Spinal cord (tissue), 10 donors: Measurements from ENCODE around the gene EPB41L2. TPM values are rescaled to one million over a fixed set of nuclear protein-coding genes. Genes with fewer than 3 reads are reported as not detected.

Experiments
- DNase-seq, 6 donors: peaks; one replicate each; pipeline versions ENCODE4 v3.0.0 to v3.0.0-alpha.2; 2013 to 2015; ENCODE audit warnings: low spot score in 6 of 6, low read depth in 4 of 6
- H3K27ac ChIP-seq: one replicate; pipeline ENCODE4 v1.5.1; 2013; ENCODE audit warnings: low read depth, low read length, control low read depth
- H3K27me3 ChIP-seq: one replicate; pipeline ENCODE4 v1.6.1; 2013; ENCODE audit warnings: low read length; ENCODE audit not compliant: control insufficient read depth, insufficient read depth
- H3K36me3 ChIP-seq: one replicate; pipeline ENCODE4 v1.6.1; 2013; ENCODE audit warnings: low read length; ENCODE audit not compliant: control insufficient read depth, insufficient read depth
- H3K4me1 ChIP-seq: one replicate; pipeline ENCODE4 v1.6.1; 2013; ENCODE audit warnings: low read length; ENCODE audit not compliant: control insufficient read depth, insufficient read depth
- H3K4me3 ChIP-seq: one replicate; pipeline ENCODE4 v1.5.1; 2013; ENCODE audit warnings: low read depth, low read length, control low read depth
- H3K9me3 ChIP-seq: one replicate; pipeline ENCODE4 v1.6.1; 2013; ENCODE audit warnings: low read length; ENCODE audit not compliant: control insufficient read depth, insufficient read depth
- WGBS: methylation state at CpG from one replicate; pipeline ENCODE4 v1.1.5; 2013; ENCODE audit warnings: missing lambda C conversion rate; ENCODE audit not compliant: insufficient coverage; 5-methylcytosine and 5-hydroxymethylcytosine counted together
- polyA plus RNA-seq, 2 donors: library from polyadenylated mRNA; unstranded; fragments of 120-200 nt; gene quantifications; one replicate each; pipeline ENCODE4 v1.2.1, GENCODE V29; 2013; ENCODE audit not compliant: insufficient read length in 2 of 2
- total RNA-seq, 2 donors: library from RNA; depleted of rRNA in 1 of 2; stranded (reverse); fragments of 120-200 nt in 1 of 2; fragments of >200 nt in 1 of 2; gene quantifications; one replicate each; pipeline versions ENCODE4 v1.2.3 to v1.2.4, GENCODE V29; 2013 to 2014
- donor health status: healthy.

EPB41L2 gene
- total and polyA plus RNA-seq, 4 donors: 122 to 311 (median 267) TPM

- 100% methylated on average over 1 of the region's 3 CpGs for WGBS
- no peak for DNase-seq
- no peak overlapping the region for H3K4me3 ChIP-seq
- H3K27me3 ChIP-seq: no peaks in the 10 kb centered on the region
- H3K27ac ChIP-seq: no peak overlapping the region
- peaks cover 3% of the 10 kb centered on the region for H3K36me3 ChIP-seq
- no peaks in the 10 kb centered on the region for H3K9me3 ChIP-seq
- no peaks in the 10 kb centered on the region for H3K4me1 ChIP-seq
These were observed 162.1 kb downstream of the EPB41L2 start for GRCh38 chr6:130900913-130901312.

GRCh38 chr6:130896249-130896648, 166.8 kb downstream of the EPB41L2 start:
- Histone ChIP-seq H3K9me3 (no peaks in the 10 kb centered on the region), H3K27ac (no peak overlapping the region), H3K27me3 (no peaks in the 10 kb centered on the region), H3K4me1 (no peaks in the 10 kb centered on the region), H3K4me3 (no peak overlapping the region), H3K36me3 (peaks cover 7% of the 10 kb centered on the region)
- 60% methylated on average over 3 of the region's 5 CpGs for WGBS
- peak in 1 of 6 donors; percentile 13 for DNase-seq

GRCh38 chr6:130895516-130895915, 167.5 kb downstream of the EPB41L2 start:
- no peaks in the 10 kb centered on the region for H3K9me3 ChIP-seq
- peaks cover 4% of the 10 kb centered on the region for H3K36me3 ChIP-seq
- DNase-seq: no peak
- no CpG with 5 or more reads among the region's 2 CpGs for WGBS
- no peaks in the 10 kb centered on the region for H3K27me3 ChIP-seq
- H3K4me1 ChIP-seq: no peaks in the 10 kb centered on the region
- H3K4me3 ChIP-seq: no peak overlapping the region
- H3K27ac ChIP-seq: no peak overlapping the region

GRCh38 chr6:130893766-130894165, 169.3 kb downstream of the EPB41L2 start:
- peaks cover 4% of the 10 kb centered on the region for H3K36me3 ChIP-seq
- no peak overlapping the region for H3K4me3 ChIP-seq
- 91% methylated on average over 2 of the region's 2 CpGs for WGBS
- no peaks in the 10 kb centered on the region for H3K4me1 ChIP-seq
- H3K9me3 ChIP-seq: no peaks in the 10 kb centered on the region
- no peak overlapping the region for H3K27ac ChIP-seq
- DNase-seq: no peak
- no peaks in the 10 kb centered on the region for H3K27me3 ChIP-seq

GRCh38 chr6:130893277-130893676, 169.8 kb downstream of the EPB41L2 start:
- 100% methylated on average over 1 of the region's 2 CpGs for WGBS
- Histone ChIP-seq H3K27ac (no peak overlapping the region), H3K9me3 (no peaks in the 10 kb centered on the region), H3K4me3 (no peak overlapping the region), H3K27me3 (no peaks in the 10 kb centered on the region), H3K4me1 (no peaks in the 10 kb centered on the region), H3K36me3 (peaks cover 4% of the 10 kb centered on the region)
- no peak for DNase-seq

- DNase-seq: no peak
- WGBS: no CpG with 5 or more reads among the region's 2 CpGs
- H3K27ac ChIP-seq: no peak overlapping the region
- H3K36me3 ChIP-seq: peaks cover 4% of the 10 kb centered on the region
- H3K4me3 ChIP-seq: no peak overlapping the region
- H3K27me3 ChIP-seq: no peaks in the 10 kb centered on the region
- no peaks in the 10 kb centered on the region for H3K9me3 ChIP-seq
- H3K4me1 ChIP-seq: no peaks in the 10 kb centered on the region
These were observed 172.5 kb downstream of the EPB41L2 start for GRCh38 chr6:130890521-130890971.

GRCh38 chr6:130889423-130889822, 173.6 kb downstream of the EPB41L2 start:
- Histone ChIP-seq H3K9me3 (no peaks in the 10 kb centered on the region), H3K27me3 (no peaks in the 10 kb centered on the region), H3K36me3 (peaks cover 4% of the 10 kb centered on the region), H3K4me3 (no peak overlapping the region), H3K4me1 (no peaks in the 10 kb centered on the region), H3K27ac (no peak overlapping the region)
- no CpG with 5 or more reads among the region's 2 CpGs for WGBS
- DNase-seq: no peak

- H3K4me3 ChIP-seq: no peak overlapping the region
- H3K9me3 ChIP-seq: no peaks in the 10 kb centered on the region
- no peaks in the 10 kb centered on the region for H3K36me3 ChIP-seq
- no peaks in the 10 kb centered on the region for H3K27me3 ChIP-seq
- H3K27ac ChIP-seq: no peak overlapping the region
- DNase-seq: peak in 1 of 6 donors; percentile 3
- H3K4me1 ChIP-seq: no peaks in the 10 kb centered on the region
- WGBS: no CpG with 5 or more reads among the region's 2 CpGs
These were observed 174.8 kb downstream of the EPB41L2 start for GRCh38 chr6:130888246-130888645.

- no peak for DNase-seq
- Histone ChIP-seq H3K4me1 (no peaks in the 10 kb centered on the region), H3K9me3 (no peaks in the 10 kb centered on the region), H3K27me3 (no peaks in the 10 kb centered on the region), H3K36me3 (peaks cover 3% of the 10 kb centered on the region), H3K4me3 (no peak overlapping the region), H3K27ac (no peak overlapping the region)
- WGBS: 100% methylated on average over 2 of the region's 2 CpGs
These were observed 176.1 kb downstream of the EPB41L2 start for GRCh38 chr6:130886966-130887365.

GRCh38 chr6:130885392-130886192, 177.5 kb downstream of the EPB41L2 start:
- DNase-seq: peak; percentile 75 to 97 (median 86)
- WGBS: no CpG with 5 or more reads among the region's 4 CpGs
- Histone ChIP-seq H3K27ac (no peak overlapping the region), H3K4me1 (no peaks in the 10 kb centered on the region), H3K36me3 (peaks cover 3% of the 10 kb centered on the region), H3K27me3 (no peaks in the 10 kb centered on the region), H3K9me3 (no peaks in the 10 kb centered on the region), H3K4me3 (no peak overlapping the region)
